ENCODE data around the gene MRGPRX2.

DNA sequence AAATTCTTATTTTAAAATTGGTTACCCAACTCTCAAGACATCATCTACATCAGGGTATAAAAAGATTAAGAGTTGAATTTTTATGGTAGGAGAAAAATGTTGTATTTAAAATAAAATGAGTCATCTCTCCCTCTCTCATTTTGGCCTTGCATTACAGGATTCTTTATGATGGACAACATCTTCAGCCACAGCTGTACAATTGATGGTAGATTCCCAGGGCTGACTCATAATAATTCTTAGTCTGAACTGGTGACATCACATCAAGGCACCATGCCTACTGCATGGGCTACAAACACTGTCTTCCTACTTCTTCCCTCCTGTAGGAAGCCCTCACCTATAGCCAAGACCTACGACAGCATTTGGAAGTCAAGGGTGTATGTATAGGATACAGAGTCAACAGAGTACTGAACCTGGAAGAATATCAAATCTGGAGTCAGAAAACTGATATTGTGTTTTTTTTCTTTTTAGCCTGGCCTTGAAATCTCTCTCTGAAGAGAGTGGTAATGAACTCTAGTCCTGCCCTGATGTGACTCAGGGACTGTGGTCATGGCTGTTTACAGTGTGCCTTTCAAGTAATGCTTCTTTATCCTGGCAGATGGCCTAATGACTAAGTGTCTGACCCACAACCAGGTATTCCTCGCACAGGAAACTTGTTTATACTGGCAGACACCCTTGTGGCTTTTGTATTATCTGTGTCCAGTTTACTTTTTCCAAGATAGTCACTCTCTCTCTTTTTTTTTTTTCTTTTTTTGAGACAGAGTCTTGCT, 32.5 kb downstream of the MRGPRX2 start:
- TF ChIP-seq ZNF274 (IDR thresholded peaks at IDR 0.05; ENCODE audit: low read depth, low read length): no peak
- TF ChIP-seq YY1 (IDR thresholded peaks at IDR 0.05; ENCODE audit: insufficient read depth, insufficient read length): no peak
- TF ChIP-seq SUZ12 (IDR thresholded peaks at IDR 0.05; ENCODE audit: extremely low read depth, insufficient read depth, insufficient read length): no peak
